ENCODE data around the gene ELL. TPM values are rescaled to one million over a fixed set of nuclear protein-coding genes. Genes with fewer than 3 reads are reported as not detected.

ELL gene
- total and polyA plus RNA-seq, 9 of the 15 experiments (the other 6 are each of a cell fraction or from before 2014, with no cell fraction given), result 0.24 to 22.5 (median 4.1) TPM

DNA sequence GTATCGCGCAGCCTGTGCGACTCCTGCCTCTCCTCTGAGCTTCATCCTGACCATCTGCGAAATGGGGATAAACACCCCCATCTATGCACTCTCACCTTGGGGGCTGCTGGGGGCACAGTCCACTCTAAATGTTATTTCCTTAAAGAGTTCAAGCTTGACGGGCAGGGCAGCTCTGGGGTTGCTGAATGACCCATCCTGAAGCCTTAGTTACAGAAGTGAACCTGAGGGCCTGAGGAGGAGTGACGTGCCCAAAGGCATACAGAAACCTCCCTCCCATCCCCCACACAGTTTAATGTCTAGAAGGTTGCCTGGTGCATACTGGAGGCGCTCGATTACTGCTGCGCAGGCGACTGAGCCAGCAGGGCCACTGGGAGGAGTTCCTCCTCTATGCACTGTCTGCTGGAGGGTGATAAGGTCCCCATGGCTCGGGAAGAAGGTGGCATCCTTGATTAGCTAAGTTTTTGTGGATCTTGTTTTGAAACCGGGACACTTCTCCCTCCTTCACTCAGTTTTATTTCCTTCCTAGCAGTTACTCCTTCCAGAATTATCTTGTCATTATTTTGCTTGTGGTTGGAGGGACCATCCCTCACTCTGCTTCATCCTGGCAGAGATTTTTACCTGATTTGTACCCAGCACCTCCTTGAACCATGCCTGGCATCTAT, 22.1 kb upstream of the ELL start (continued):
- TF ChIP-seq, protein P1, sequence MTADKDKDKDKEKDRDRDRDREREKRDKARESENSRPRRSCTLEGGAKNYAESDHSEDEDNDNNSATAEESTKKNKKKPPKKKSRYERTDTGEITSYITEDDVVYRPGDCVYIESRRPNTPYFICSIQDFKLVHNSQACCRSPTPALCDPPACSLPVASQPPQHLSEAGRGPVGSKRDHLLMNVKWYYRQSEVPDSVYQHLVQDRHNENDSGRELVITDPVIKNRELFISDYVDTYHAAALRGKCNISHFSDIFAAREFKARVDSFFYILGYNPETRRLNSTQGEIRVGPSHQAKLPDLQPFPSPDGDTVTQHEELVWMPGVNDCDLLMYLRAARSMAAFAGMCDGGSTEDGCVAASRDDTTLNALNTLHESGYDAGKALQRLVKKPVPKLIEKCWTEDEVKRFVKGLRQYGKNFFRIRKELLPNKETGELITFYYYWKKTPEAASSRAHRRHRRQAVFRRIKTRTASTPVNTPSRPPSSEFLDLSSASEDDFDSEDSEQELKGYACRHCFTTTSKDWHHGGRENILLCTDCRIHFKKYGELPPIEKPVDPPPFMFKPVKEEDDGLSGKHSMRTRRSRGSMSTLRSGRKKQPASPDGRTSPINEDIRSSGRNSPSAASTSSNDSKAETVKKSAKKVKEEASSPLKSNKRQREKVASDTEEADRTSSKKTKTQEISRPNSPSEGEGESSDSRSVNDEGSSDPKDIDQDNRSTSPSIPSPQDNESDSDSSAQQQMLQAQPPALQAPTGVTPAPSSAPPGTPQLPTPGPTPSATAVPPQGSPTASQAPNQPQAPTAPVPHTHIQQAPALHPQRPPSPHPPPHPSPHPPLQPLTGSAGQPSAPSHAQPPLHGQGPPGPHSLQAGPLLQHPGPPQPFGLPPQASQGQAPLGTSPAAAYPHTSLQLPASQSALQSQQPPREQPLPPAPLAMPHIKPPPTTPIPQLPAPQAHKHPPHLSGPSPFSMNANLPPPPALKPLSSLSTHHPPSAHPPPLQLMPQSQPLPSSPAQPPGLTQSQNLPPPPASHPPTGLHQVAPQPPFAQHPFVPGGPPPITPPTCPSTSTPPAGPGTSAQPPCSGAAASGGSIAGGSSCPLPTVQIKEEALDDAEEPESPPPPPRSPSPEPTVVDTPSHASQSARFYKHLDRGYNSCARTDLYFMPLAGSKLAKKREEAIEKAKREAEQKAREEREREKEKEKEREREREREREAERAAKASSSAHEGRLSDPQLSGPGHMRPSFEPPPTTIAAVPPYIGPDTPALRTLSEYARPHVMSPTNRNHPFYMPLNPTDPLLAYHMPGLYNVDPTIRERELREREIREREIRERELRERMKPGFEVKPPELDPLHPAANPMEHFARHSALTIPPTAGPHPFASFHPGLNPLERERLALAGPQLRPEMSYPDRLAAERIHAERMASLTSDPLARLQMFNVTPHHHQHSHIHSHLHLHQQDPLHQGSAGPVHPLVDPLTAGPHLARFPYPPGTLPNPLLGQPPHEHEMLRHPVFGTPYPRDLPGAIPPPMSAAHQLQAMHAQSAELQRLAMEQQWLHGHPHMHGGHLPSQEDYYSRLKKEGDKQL (CRISPR knock-in tag; IDR thresholded peaks at IDR 0.05; ENCODE audit: borderline replicate concordance), result no peak
- TF ChIP-seq NCOR1 (IDR thresholded peaks at IDR 0.05), result peak; percentile 98
- no peak for TF ChIP-seq KDM2B (CRISPR knock-in tag; IDR thresholded peaks at IDR 0.05)
- TF ChIP-seq ZC3H8 (IDR thresholded peaks at IDR 0.05), result no peak
- TF ChIP-seq NCOA2 (IDR thresholded peaks at IDR 0.05; ENCODE audit: partially characterized antibody in 2 of 2), result no peak
- TF ChIP-seq NRF1 (conservative IDR thresholded peaks at IDR 0.05 in 1 of 2, IDR thresholded peaks at IDR 0.05 in 1 of 2), result peak; percentile 94
- TF ChIP-seq, protein P2, sequence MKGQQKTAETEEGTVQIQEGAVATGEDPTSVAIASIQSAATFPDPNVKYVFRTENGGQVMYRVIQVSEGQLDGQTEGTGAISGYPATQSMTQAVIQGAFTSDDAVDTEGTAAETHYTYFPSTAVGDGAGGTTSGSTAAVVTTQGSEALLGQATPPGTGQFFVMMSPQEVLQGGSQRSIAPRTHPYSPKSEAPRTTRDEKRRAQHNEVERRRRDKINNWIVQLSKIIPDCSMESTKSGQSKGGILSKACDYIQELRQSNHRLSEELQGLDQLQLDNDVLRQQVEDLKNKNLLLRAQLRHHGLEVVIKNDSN (CRISPR knock-in tag; IDR thresholded peaks at IDR 0.05), result no peak
- TF ChIP-seq, protein P3, sequence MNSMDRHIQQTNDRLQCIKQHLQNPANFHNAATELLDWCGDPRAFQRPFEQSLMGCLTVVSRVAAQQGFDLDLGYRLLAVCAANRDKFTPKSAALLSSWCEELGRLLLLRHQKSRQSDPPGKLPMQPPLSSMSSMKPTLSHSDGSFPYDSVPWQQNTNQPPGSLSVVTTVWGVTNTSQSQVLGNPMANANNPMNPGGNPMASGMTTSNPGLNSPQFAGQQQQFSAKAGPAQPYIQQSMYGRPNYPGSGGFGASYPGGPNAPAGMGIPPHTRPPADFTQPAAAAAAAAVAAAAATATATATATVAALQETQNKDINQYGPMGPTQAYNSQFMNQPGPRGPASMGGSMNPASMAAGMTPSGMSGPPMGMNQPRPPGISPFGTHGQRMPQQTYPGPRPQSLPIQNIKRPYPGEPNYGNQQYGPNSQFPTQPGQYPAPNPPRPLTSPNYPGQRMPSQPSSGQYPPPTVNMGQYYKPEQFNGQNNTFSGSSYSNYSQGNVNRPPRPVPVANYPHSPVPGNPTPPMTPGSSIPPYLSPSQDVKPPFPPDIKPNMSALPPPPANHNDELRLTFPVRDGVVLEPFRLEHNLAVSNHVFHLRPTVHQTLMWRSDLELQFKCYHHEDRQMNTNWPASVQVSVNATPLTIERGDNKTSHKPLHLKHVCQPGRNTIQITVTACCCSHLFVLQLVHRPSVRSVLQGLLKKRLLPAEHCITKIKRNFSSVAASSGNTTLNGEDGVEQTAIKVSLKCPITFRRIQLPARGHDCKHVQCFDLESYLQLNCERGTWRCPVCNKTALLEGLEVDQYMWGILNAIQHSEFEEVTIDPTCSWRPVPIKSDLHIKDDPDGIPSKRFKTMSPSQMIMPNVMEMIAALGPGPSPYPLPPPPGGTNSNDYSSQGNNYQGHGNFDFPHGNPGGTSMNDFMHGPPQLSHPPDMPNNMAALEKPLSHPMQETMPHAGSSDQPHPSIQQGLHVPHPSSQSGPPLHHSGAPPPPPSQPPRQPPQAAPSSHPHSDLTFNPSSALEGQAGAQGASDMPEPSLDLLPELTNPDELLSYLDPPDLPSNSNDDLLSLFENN (IDR thresholded peaks at IDR 0.05; ENCODE audit: low read depth in 2 of 2, low read length in 2 of 2), result peak in 1 of 2 experiments; percentile 94; a peak in 2 of 4 replicates
- TF ChIP-seq, protein P4, sequence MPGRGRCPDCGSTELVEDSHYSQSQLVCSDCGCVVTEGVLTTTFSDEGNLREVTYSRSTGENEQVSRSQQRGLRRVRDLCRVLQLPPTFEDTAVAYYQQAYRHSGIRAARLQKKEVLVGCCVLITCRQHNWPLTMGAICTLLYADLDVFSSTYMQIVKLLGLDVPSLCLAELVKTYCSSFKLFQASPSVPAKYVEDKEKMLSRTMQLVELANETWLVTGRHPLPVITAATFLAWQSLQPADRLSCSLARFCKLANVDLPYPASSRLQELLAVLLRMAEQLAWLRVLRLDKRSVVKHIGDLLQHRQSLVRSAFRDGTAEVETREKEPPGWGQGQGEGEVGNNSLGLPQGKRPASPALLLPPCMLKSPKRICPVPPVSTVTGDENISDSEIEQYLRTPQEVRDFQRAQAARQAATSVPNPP (IDR thresholded peaks at IDR 0.05; ENCODE audit: borderline replicate concordance, insufficient read depth, insufficient read length), result no peak
- peak; percentile 97 for TF ChIP-seq MTA2 (IDR thresholded peaks at IDR 0.05; ENCODE audit: low read depth)
- TF ChIP-seq TFAM (CRISPR knock-in tag; conservative IDR thresholded peaks at IDR 0.05), result no peak
